ENCODE measurements around the gene INS.

Gene INS

GRCh38 chr11:2114430-2115241 is 46.4 kb downstream of the INS start:
- Histone ChIP-seq H3K36me3 (ENCODE audit: control insufficient read depth in 1 of 2, insufficient read depth in 2 of 2, low read length in 2 of 2) (no peaks in the 10 kb centered on the region), H3K9me3 (ENCODE audit: control insufficient read depth in 1 of 2, low read length in 2 of 2) (no peaks in the 10 kb centered on the region), H3K4me1 (ENCODE audit: control insufficient read depth in 1 of 2, insufficient read depth in 2 of 2, low read length in 2 of 2) (no peaks in the 10 kb centered on the region), H3K27me3 (ENCODE audit: control insufficient read depth in 1 of 2, insufficient read depth in 2 of 2, low read length in 2 of 2) (peaks cover 0 to 6% of the 10 kb centered on the region in 2 donors), H3K4me3 (ENCODE audit: low read depth in 1 of 2, low read length in 2 of 2) (no peak overlapping the region), H3K9ac (ENCODE audit: low read depth in 1 of 2, low read length in 2 of 2) (no peak overlapping the region), H3K27ac (ENCODE audit: low read depth, low read length) (no peak overlapping the region)

GRCh38 chr11:2113776-2114175 is 47.2 kb downstream of the INS start:
- Histone ChIP-seq H3K4me3 (ENCODE audit: low read depth in 1 of 2, low read length in 2 of 2) (no peak overlapping the region), H3K27me3 (ENCODE audit: control insufficient read depth in 1 of 2, insufficient read depth in 2 of 2, low read length in 2 of 2) (peaks cover 0 to 4% of the 10 kb centered on the region in 2 donors), H3K9me3 (ENCODE audit: control insufficient read depth in 1 of 2, low read length in 2 of 2) (no peaks in the 10 kb centered on the region), H3K9ac (ENCODE audit: low read depth in 1 of 2, low read length in 2 of 2) (no peak overlapping the region), H3K36me3 (ENCODE audit: control insufficient read depth in 1 of 2, insufficient read depth in 2 of 2, low read length in 2 of 2) (no peaks in the 10 kb centered on the region), H3K27ac (ENCODE audit: low read depth, low read length) (no peak overlapping the region), H3K4me1 (ENCODE audit: control insufficient read depth in 1 of 2, insufficient read depth in 2 of 2, low read length in 2 of 2) (no peaks in the 10 kb centered on the region)

- no peaks in the 10 kb centered on the region for H3K4me1 ChIP-seq (ENCODE audit: control insufficient read depth in 1 of 2, insufficient read depth in 2 of 2, low read length in 2 of 2)
- H3K9me3 ChIP-seq (ENCODE audit: control insufficient read depth in 1 of 2, low read length in 2 of 2), result no peaks in the 10 kb centered on the region
- H3K27ac ChIP-seq (ENCODE audit: low read depth, low read length), result no peak overlapping the region
- H3K9ac ChIP-seq (ENCODE audit: low read depth in 1 of 2, low read length in 2 of 2), result no peak overlapping the region
- no peaks in the 10 kb centered on the region for H3K27me3 ChIP-seq (ENCODE audit: control insufficient read depth in 1 of 2, insufficient read depth in 2 of 2, low read length in 2 of 2)
- no peaks in the 10 kb centered on the region for H3K36me3 ChIP-seq (ENCODE audit: control insufficient read depth in 1 of 2, insufficient read depth in 2 of 2, low read length in 2 of 2)
- no peak overlapping the region for H3K4me3 ChIP-seq (ENCODE audit: low read depth in 1 of 2, low read length in 2 of 2)
Observed at GRCh38 chr11:2110521-2110920, 50.5 kb downstream of the INS start.

All from duodenal mucosa (tissue), 2 donors.